22Rv1 (cell line): ENCODE results near the gene VEPH1.

ENCODE experiments used
- CTCF ChIP-seq: fragments of 450-650 bp; IDR thresholded peaks from 2 replicates; pipeline ENCODE4 v1.5.1; 2017; ENCODE audit warnings: mild to moderate bottlenecking
- ZFX ChIP-seq: fragments of 450-650 bp; IDR thresholded peaks from 2 replicates; pipeline ENCODE4 v1.6.1; 2017; ENCODE audit warnings: antibody characterized with exemption, borderline replicate concordance

GRCh38 chr3:157429708-157430107 is 73.5 kb downstream of the VEPH1 start:
- TF ChIP-seq CTCF: no peak
- no peak for TF ChIP-seq ZFX
